ENCODE data around the gene SEMA4C. TPM values are rescaled to one million over a fixed set of nuclear protein-coding genes. Genes with fewer than 3 reads are reported as not detected.

The SEMA4C gene
- total RNA-seq, 1 experiment from 2014 or later: 118 TPM

DNA sequence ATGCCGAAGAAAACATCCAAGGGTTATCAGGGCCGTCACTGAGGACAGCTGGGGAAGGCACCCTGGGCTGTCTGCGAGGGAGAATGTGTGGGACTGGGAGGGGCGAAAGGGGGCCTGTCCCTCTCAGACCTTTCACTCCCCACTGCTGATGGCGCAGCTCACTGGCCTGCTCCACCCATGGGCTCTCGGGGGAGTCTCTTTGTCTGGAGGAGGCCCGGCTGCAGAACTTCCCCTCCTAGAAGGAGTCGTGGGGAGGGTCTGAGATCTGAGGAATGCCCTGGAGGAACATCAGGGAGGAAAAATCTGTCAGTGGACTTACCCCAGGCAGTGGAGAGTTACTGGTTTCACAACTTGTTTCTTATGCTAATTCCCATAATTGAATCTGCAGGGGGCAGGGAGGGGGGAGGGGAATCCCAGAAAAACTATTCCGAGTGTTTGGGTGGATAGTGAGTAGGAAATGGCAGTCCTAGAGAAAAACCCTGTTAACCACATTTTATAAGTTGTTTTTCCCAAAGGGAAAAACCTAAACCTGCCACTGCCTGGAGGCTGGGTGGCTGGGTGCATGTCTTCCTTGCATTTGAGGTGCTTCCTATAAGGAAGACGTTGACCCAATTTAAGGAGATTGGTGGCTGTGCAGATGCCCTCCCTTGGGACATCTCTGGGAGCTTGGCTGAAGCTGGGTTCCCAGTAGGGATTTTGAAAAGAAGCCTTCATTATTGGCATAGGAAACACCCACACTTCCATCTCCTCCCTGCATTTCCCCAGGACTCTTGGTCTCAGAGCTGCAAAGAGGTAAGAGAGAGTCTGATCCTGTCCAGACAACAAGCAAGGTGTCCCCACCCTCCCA, 11.7 kb upstream of the SEMA4C start:
- DNase-seq (ENCODE audit: low read depth): no peak

DNA sequence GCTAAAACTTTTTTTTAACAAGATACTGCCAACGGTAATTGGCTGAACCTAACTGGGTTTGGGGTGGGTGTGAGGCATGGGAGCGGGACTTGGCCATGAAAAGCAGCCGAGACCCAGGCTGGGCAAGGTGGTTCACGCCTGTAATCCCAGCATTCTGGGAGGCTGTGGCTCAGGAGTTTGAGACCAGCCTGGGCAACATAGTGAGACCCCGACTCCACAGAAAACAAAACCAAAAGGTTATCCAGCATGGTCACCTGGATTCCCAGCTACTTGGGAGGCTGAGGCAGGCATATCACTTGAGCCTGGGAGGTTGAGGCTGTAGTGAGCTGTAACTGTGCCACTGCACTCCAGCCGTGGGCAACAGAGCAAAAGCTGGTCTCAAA, 11.0 kb upstream of the SEMA4C start:
- no peak for DNase-seq (ENCODE audit: low read depth)

DNA sequence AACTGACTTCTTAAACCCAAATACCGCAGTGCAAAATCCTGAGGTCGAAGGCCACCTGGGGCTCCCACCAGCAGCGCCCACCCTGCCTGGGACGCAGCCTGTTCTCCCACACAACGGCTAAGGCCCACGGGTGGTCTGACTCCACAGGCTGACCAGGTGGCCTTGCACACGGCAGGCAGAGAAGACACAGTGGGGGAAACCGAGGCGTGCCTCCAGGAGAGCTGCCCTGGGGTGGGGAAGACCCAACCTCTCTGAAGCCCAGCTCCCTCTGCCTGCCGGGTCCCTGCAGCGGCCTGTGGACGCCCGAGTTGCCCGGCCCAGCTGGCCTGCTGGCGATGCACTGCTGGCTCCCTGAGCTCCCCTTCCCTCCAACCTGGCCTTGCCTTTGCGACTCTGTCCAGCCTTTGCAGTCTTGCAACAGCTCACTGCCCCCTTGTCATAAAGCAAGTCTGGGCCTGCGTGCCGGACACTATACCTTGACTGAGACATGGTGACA, 9.7 kb upstream of the SEMA4C start:
- DNase-seq (ENCODE audit: low read depth): no peak

- no peak for DNase-seq (ENCODE audit: low read depth)
Measured at GRCh38 chr2:96878796-96879544, 9.1 kb upstream of the SEMA4C start.

DNA sequence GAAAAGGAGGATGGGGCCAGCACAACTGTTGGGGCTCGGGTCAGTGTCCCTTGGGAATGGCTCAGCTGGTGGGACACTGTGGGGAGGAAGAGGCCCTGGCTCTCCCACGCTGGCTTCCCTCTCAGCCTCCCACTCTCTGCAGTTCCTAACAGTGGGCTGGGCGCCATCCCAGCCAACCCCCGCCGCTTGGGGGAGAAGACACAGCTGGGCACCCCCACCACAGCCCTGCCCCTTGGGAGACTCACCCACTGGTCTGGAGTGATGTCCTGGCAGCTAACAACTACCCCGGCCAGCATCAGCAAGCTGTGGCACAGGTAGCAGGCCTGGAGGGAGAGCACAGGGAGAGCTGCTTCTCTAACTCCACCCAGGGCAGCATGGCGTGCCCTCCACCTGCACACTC, 8.3 kb upstream of the SEMA4C start:
- DNase-seq (ENCODE audit: low read depth): no peak

GRCh38 chr2:96877631-96878092, 7.8 kb upstream of the SEMA4C start:
- peak; percentile 95 for DNase-seq (ENCODE audit: low read depth)

DNA sequence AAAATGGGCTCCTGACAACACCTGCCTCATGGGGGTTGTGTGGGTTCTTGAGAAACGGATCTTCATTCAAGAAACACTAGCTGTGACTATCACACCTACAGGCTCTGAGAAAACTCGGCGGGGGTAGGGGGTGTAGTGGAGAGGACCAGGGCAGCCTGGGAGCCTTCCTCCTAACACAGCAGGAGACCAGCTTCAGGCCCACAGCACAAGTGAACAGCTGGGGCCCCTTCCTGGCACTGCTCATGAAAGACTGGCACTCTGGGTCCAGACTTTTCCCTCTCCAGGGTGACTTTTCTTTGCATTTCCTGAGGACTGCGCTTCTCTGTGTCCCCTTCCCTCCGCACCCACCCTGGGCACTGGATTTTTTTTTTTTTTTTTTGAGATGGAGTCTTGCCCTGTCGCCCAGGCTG, 7.2 kb upstream of the SEMA4C start:
- peak; percentile 88 for DNase-seq (ENCODE audit: low read depth)

DNA sequence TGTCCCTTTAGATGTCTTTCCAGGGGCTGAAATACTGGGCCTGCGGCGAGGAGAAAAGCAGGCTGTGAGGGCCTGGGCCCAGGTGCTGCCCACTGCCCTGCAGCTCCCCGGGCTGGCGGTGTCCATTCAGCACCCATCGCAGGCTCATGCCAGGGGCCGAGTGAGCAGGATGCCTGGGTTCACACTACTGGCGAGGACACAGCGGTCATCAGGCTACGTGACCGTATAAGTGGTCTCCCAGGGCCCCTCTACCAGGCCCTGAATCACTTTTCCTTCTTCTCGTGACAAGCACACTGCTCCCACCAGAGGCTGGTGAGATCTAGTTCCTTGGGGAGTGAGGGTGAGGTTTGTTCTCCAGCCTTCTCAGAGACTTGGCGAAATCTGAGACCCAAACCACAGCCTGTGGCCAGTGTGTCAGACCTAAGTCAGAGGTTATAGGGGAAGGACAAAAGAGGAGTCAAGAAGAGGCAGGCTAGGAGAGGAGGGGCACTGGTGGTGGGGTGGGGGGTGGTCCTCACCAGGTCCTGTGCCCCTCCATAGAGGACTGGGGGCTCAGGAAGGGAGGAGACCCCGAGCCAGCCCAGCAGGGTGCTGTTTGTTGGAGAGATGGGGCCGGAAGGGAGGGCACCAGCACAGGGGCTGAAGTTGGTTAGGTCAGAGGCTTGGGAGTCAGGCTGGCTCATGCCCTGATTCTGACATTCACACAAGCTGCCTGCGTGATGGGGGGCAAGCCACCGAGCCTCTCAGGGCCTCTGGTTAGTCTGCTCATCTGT, 6.6 kb upstream of the SEMA4C start:
- peak; percentile 100 for DNase-seq (ENCODE audit: low read depth)

DNA sequence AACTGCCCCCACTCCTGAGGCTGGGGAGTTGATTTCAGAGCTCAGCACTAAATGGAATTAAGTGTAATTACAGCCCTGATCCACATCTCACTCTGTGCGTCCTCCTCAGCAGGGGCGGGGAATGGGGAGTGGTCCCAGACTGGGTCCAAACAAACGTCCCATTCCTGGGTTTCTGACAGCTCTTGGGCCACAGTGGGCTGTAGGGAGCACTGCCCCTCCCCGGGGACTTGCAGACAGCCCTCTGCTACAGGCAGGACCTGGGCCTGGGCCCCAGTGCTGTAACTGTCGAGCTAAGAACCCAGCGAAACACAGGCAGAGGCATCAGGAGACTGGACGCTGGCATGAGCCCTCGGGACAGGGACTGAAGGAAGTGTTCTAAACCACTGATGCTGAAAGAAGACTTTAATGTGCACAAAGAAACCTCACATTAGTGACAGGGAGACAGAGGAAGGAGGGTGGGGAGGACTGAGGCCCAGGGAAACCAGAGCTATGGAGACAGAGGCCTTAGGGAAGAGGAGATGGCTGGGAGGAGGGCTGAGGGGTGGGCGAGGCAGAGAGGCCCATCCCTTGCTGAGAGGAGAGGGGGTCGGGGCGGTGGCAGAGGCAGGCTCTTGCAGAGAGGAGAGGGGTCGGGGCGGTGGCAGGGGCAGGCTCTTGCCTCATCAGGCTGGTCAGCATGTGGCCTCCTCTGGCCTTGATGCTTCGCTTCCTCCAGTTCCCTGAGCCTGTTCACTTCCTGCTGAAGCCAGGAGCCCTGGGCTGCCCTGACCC, 5.8 kb upstream of the SEMA4C start:
- DNase-seq (ENCODE audit: low read depth): peak; percentile 67

DNA sequence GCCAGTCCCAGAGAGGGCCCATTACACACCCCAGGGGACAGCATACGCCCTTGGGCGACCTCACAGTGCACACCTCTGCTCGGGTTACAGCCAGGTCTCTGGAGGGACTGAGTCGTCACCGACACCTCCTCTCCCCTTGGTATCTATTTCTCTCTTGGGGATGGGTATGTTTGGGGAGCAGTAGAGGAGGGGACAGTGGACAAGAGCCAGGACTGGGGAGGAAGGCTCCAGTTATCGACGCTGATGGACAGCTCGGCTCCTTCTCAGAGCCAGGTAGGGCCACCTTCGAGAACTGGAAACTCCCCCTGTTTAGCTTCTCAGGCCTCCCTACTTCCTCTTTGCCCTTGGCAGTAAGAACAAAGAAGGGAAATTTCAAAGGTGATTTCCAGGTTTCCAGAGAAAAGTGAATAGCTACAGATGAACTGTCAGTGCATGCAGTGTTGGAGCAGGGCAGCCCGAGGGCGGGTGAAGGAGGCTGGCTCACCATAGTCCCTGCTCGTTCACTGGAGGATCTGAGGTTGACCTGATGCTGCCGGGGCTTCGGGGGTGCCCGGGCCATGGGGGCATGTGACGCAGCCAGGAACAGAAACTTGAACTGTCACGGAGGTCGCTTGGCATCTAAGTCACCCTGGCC, 4.4 kb upstream of the SEMA4C start:
- no peak for DNase-seq (ENCODE audit: low read depth)

- no peak for DNase-seq (ENCODE audit: low read depth)
Measured at GRCh38 chr2:96873651-96874096, 3.8 kb upstream of the SEMA4C start.

DNA sequence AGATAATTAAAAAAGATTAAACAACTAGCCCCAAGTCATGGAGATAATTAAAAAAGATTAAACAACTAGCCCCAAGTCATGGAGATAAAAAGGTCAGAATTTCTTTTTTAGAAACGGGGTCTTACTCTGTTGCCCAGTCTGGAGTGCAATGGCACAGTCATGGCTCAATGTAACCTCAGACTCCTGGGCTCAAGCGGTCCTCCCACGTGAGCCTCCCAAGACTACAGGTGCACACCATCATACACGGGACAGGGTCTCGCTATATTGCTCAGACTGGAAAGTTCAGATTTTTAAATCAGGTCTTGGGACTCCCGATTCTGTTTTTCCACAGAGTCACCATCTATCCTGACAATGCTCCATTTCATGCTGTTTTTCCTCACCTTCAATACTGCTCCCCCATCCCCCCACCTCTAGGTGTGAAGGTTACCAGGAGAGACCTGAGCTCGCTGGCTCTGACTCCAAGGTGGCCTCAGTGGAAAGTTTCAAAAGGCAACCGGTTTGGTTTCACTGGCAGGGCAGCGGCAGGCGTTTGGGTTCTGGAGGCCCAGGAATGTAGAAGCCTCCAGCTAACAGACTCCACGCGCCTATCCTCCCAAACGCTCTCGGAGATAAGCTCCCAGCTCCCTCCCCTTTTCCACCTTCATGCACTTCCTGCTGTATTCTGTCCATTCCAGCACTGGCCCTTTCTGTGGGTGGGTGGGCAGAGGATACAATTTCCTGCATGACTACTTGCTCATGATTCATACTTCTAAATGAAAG, 2.9 kb upstream of the SEMA4C start:
- peak; percentile 54 for DNase-seq (ENCODE audit: low read depth)

DNA sequence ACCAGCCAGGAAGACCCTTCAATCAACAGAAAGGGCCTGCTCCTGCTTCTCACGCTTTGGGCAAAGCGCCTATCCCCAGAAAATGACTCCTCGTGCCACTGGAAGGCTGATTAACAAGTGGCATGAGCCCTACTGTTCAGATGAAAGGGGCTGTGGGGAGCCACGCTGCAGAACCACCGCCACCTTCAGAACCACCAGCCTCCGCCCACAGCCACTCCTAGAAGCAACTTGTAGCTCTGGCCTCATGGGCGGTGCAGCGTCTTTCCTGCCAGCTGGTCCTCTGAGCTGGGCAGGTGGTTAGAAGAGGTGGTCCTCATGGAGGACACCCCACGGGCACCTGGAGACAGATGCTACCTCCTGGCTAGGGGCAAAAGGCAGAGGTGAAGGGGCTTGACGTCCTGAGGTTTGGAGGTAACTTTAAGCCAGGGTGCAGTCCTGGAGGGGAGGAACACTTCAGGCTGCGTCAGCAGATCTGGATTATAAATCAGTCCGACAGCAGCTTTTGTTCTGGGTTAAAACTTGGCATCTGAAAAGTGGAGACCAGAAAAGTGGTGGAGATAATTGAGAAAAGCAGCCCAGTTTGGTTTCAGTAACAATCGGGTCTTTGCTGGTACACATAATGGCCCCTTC, 861 bp upstream of the SEMA4C start:
- peak; percentile 61 for DNase-seq (ENCODE audit: low read depth)

DNA sequence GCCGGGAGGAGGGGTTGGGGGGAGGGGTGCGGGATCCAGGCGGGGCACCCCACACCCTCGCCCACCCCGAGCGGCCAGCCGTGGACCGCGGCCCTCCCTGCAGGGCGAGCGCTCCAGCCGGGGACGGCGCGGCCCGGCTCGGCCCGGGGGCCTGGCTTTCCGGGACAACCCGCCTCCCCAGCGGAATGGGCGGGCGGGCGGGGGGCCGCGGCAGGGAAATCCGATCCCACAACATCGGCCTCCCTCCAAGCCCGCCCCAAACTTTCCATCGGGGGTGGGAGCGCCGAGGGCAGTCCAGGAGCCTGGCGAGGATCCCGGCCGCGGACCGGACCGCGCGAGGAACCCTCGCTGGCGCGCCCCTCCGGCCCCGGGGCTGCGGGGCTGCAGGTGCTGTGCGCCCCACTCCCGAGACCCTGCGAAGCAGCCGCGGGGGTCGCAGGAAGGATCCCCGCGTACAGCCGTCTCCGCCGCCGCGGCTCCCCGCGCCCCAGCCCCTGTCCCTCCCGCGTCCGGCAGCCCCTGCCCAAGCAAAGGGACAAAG, 529 bp downstream of the SEMA4C start:
- peak; percentile 60 for DNase-seq (ENCODE audit: low read depth)

DNA sequence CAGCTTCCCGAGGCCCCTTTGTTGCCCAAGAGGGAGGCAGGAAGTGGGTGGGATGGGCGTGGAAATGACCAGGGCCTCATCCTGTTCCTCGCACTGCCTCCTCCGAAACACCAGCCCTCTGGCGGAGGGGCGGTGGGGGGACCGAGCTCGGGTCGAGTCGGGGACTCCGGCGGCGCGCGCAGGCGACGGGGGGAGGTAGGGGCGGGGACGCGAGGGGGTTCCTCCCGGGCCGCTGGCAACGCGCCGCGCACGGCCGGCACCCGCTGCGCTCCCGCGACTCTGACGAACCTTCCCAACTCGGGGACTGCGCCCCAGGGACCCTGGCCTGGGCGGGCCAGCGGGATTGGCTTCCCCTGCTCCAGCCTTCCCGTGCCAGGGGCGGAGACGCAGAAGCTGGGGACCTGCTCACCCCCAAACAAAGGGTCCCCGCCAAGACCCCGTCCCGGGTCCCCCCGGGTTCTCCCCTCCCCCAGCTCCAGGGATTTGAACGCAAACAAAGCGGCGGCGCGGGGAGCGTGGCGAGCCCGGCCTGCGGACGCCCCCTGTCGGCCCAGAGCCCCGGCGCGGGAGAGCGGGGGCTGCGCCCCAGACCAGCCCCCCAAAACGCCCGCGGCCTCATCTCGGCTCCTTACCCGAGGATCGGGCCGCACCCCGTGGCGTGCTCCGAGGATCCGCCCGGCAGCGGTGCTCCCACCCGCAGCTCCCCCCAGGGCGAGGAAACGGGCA, 1.2 kb downstream of the SEMA4C start:
- DNase-seq (ENCODE audit: low read depth): peak; percentile 90

- no peak for DNase-seq (ENCODE audit: low read depth)
Measured at GRCh38 chr2:96867756-96868554, 1.9 kb downstream of the SEMA4C start.

DNA sequence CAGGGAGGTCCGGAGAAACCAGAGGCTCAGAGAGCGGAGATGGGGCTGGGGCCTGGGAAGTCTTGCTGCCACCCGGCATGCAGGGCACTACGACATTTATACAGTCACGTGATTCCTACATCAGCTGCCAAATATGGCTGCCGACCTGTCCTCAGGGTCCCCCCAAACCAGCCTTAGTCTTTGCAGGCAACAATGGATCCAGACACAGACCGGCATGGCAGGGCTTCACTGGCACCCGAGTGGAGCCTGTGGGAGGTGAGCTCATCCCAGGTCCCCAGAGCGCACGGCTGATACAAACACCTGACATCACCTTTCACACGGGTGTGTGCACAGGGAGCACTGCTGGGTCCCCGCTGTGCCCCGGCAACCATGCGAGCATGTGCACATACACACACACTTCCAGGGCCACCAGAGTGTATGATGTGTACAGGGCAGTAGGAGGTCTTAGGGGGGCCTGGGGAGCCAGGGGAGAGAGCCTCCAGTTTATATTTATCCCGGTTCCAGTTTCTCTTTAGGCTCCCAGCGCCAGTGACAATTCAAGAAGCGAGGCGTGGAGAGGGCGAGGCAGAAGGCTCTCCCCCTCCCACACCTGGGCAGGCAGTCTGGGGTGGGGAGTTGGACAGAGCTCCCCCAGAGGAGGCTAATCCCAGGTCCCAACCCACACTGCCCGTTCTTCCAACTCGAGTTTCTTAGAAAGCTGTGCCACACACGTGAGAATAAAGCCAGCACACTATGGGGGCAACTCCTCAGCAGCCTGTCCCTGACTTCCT, 2.7 kb downstream of the SEMA4C start:
- no peak for DNase-seq (ENCODE audit: low read depth)

Measured in LHCN-M2 (cell line).